GM19324 (cell line): Measurements from ENCODE around the gene DMP1.

Experiments
- ATAC-seq: cut with Tn5 transposase; IDR thresholded peaks from one replicate; pipeline ENCODE4 v1.9.1; 2021; ENCODE audit warnings: mild to moderate bottlenecking, moderate library complexity; ENCODE audit not compliant: unreplicated experiment, low FRiP score

Gene DMP1

GRCh38 chr4:87649980-87650379 is at the start of gene DMP1:
DMP1 (plus strand) TSS chr4:87650280; CDS start chr4:87656493, 6,213 bp downstream.
- no peak for ATAC-seq

GRCh38 chr4:87601361-87601760 is 48.7 kb upstream of the DMP1 start:
- no peak for ATAC-seq

GRCh38 chr4:87608229-87608628 is 41.9 kb upstream of the DMP1 start, which contains the start of gene DSPP:
DSPP (plus strand) TSS chr4:87608529; CDS start chr4:87610909, 2,380 bp downstream.
- ATAC-seq, result no peak

- no peak for ATAC-seq
Observed at GRCh38 chr4:87614292-87614890, 35.7 kb upstream of the DMP1 start.

- no peak for ATAC-seq
Observed at GRCh38 chr4:87616268-87616667, 33.8 kb upstream of the DMP1 start.

- ATAC-seq, result no peak
Observed at GRCh38 chr4:87620086-87620485, 30.0 kb upstream of the DMP1 start.

GRCh38 chr4:87620491-87620890 is 29.6 kb upstream of the DMP1 start:
- ATAC-seq, result no peak

GRCh38 chr4:87622303-87622702 is 27.8 kb upstream of the DMP1 start:
- no peak for ATAC-seq

- ATAC-seq, result no peak
Observed at GRCh38 chr4:87624698-87625097, 25.4 kb upstream of the DMP1 start.

GRCh38 chr4:87631668-87632067 is 18.4 kb upstream of the DMP1 start:
- ATAC-seq, result no peak

GRCh38 chr4:87632469-87632868 is 17.6 kb upstream of the DMP1 start:
- ATAC-seq, result no peak

- no peak for ATAC-seq
Observed at GRCh38 chr4:87633243-87633642, 16.8 kb upstream of the DMP1 start.

GRCh38 chr4:87644286-87644685 is 5.8 kb upstream of the DMP1 start:
- no peak for ATAC-seq

- ATAC-seq, result no peak
Observed at GRCh38 chr4:87650938-87651337, 858 bp downstream of the DMP1 start.

- ATAC-seq, result no peak
Observed at GRCh38 chr4:87651941-87652340, 1.9 kb downstream of the DMP1 start.

GRCh38 chr4:87654487-87655044 is 4.5 kb downstream of the DMP1 start:
- no peak for ATAC-seq

- no peak for ATAC-seq
Observed at GRCh38 chr4:87657525-87657924, 7.4 kb downstream of the DMP1 start.

- ATAC-seq, result no peak
Observed at GRCh38 chr4:87659247-87659931, 9.3 kb downstream of the DMP1 start.

GRCh38 chr4:87662871-87663270 is 12.8 kb downstream of the DMP1 start:
- ATAC-seq, result no peak

GRCh38 chr4:87669373-87669772 is 19.3 kb downstream of the DMP1 start:
- no peak for ATAC-seq

- ATAC-seq, result peak; percentile 94
Observed at GRCh38 chr4:87677731-87678130, 27.7 kb downstream of the DMP1 start.
